GM12875 (cell line): ENCODE data around the gene ZDHHC16.
"Not testable (repeated sequence)": the region's sequence is repeated elsewhere in the genome, so short reads cannot be mapped to it uniquely, and the experiment has no call there.

Source experiments
- H3K4me3 ChIP-seq: one replicate; pipeline ENCODE4 v1.5.1; 2011; ENCODE audit warnings: low read depth, low read length, control low read depth
- TF ChIP-seq, protein P1 (sequence below): IDR thresholded peaks from 2 replicates; pipeline ENCODE4 v1.5.1; 2011; ENCODE audit warnings: low read depth, mild to moderate bottlenecking, control low read depth, inconsistent platforms, low read length, moderate library complexity, borderline replicate concordance; ENCODE audit not compliant: insufficient read depth

The ZDHHC16 gene

GRCh38 chr10:97445722-97446639, at the start of gene ZDHHC16, which contains the start of gene EXOSC1:
Gene ZDHHC16 (plus strand): TSS chr10:97446175. CDS start chr10:97451676, 5,501 bp downstream.
Gene EXOSC1 (minus strand): TSS chr10:97446006. CDS start chr10:97445985, 21 bp downstream.
- peak within 1 kb of the TSS; percentile 98 for H3K4me3 ChIP-seq
- TF ChIP-seq, protein P1, sequence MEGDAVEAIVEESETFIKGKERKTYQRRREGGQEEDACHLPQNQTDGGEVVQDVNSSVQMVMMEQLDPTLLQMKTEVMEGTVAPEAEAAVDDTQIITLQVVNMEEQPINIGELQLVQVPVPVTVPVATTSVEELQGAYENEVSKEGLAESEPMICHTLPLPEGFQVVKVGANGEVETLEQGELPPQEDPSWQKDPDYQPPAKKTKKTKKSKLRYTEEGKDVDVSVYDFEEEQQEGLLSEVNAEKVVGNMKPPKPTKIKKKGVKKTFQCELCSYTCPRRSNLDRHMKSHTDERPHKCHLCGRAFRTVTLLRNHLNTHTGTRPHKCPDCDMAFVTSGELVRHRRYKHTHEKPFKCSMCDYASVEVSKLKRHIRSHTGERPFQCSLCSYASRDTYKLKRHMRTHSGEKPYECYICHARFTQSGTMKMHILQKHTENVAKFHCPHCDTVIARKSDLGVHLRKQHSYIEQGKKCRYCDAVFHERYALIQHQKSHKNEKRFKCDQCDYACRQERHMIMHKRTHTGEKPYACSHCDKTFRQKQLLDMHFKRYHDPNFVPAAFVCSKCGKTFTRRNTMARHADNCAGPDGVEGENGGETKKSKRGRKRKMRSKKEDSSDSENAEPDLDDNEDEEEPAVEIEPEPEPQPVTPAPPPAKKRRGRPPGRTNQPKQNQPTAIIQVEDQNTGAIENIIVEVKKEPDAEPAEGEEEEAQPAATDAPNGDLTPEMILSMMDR, result no peak

GRCh38 chr10:97399843-97400545, 46.0 kb upstream of the ZDHHC16 start:
- TF ChIP-seq, protein P1, result no peak
- peak overlapping the region; percentile 88 for H3K4me3 ChIP-seq

- H3K4me3 ChIP-seq, result peak within 1 kb of the TSS; percentile 88
- TF ChIP-seq, protein P1, result peak; percentile 32; the same call in 1 of the 2 replicates
Measured at GRCh38 chr10:97400665-97401454, 45.1 kb upstream of the ZDHHC16 start, which contains the start of gene RRP12. Gene RRP12 (minus strand): TSS chr10:97401340. CDS start chr10:97401231, 109 bp downstream.

DNA sequence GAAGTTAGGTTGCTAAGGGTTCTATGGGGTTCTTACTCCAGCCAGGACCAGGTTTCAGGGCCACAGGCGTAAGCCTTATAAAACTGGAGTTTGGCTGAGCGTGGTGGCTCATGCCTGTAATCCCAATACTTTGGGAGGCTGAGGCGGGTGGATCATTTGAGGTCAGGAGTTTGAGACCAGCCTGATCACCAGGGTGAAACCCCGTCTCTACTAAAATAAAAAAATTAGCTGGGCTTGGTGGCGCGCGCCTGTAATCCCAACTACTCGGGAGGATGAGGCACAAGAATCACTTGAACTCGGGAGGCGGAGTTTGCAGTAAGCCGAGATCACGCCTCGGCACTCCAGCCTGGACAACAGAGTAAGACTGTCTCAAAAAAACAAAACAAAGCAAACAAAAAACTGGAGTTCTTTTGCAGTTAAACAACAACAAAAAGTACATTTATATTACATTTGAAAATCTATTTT, 44.5 kb upstream of the ZDHHC16 start:
- H3K4me3 ChIP-seq, result peak overlapping the region; percentile 88
- TF ChIP-seq, protein P1, result no peak

GRCh38 chr10:97404044-97404443, 41.9 kb upstream of the ZDHHC16 start:
- no peak overlapping the region for H3K4me3 ChIP-seq
- TF ChIP-seq, protein P1, result no peak

DNA sequence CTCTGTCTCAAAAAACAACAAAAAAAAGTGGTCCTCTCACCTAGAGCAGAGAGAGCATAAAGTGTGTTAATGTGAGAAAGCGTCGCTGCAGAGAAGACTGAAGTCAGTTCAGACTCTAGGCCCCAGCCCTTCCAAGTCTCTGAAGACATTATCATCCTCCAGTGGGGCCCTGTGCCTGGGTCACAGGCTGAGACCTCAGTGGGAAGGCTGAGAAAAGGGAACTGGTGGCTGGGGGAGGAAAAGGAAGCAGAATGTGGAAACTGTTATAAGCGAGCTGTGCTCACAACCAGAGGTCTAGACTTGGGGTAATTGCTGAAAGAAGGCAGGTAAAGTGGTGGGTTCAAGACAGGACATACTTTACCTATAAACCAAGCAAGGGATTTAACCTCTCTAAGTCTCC, 39.9 kb upstream of the ZDHHC16 start:
- H3K4me3 ChIP-seq, result no peak overlapping the region
- TF ChIP-seq, protein P1, result no peak

DNA sequence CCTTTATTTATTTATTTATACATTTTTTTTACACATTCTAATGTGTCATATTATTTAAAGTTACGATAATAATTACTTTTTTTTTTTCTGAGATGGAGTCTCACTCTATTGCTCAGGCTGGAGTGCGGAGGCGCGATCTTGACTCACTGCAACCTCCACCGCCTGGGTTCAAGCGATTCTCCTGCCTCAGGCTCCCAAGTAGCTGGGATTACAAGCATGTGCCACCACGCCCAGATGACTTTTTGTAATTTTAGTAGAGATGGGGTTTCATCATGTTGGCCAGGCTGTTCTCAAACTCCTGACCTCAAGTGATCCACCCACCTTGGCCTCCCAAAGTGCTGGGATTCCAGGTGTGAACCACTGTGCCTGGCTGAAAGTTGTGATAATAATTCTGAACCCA, 39.5 kb upstream of the ZDHHC16 start:
- H3K4me3 ChIP-seq, result not testable (repeated sequence)
